GM18861 (cell line): ENCODE measurements around the gene FGD3.

Experiments used
- ATAC-seq: cut with Tn5 transposase; IDR thresholded peaks from one replicate; pipeline ENCODE4 v1.9.1; 2021; ENCODE audit not compliant: unreplicated experiment

FGD3 gene

GRCh38 chr9:93028448-93029006 lies 81.2 kb downstream of the FGD3 start:
- no peak for ATAC-seq

DNA sequence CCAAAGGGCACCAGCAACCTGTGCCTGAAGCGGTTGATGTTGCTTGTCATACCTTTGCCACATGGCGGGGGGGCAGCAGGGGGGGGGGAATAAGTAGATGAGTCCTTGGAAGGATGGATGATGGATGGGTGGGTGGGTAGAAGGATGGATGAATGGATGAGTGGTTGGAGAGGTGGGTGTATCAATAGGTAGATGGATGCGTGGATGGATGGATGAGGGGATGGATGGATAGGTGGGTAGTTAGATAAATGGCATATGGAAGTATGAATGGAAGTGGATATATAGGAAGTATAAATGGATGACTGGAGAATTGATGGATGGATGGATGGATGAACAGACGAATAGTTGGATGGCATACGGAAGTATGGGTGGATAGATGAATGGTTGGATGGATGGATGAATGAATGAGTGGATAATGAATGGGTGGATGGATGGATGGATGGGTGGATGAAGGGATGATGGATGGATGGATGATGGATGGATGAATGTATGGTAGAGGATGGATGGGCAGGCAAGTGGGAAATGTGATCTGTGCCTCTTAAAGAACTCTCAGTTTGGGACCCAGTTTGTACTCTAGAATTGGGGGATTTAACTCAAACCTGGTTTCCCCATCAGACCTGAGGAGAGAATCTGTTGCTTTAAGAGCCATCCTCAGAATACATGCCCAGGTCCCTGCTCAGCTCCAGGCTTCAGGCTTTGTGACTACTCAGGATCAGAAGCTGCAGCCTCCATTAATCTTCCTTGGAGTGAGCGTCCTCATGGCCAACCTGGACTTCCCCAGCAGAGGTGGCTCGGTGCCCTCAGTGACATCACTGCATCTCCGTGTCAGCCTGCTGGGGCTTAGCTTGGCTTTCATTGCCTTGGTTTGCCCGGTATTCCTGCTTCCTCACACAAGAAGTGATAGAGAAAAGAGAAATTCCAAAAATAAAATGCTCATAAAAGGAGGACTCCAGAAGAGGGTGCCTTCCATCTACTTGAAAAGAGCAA lies 83.6 kb downstream of the FGD3 start:
- no peak for ATAC-seq

DNA sequence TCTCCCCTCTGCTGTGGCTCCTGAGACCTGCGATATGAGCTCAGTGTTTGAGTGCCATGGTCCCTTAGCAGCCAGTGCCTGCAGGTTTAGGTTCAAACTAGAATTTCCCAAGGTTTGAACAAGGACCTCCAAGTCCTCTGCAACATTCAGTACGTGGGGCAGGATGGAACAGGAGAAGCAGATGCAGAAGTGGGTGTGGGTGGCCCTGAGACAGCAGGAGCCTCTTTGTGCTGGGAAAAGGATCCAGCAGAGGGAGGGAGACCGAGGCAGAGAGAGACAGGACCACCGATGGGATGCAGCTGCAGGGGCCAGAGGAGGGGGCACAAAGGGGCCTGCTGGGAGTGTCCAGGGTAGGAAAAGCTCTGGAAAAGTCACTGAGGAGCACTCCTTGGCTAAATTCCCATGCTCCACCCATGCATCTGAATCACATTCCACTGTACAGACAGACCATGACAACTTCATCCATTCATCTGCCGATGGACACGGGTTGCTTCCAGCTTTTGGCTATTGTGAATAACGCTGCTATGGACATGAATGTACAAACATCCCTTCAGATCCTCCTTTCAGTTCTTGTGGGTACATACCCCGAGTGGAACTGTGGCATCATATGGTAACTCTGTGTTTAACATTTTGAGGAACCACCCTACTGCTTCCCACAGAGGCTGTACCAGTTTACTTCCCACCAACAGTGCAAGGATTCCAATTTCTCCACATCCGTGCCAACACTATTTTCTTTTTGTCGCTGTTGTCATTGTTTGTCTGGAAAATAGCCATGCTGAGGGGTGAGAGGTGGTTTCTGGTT lies 84.5 kb downstream of the FGD3 start:
- no peak for ATAC-seq

DNA sequence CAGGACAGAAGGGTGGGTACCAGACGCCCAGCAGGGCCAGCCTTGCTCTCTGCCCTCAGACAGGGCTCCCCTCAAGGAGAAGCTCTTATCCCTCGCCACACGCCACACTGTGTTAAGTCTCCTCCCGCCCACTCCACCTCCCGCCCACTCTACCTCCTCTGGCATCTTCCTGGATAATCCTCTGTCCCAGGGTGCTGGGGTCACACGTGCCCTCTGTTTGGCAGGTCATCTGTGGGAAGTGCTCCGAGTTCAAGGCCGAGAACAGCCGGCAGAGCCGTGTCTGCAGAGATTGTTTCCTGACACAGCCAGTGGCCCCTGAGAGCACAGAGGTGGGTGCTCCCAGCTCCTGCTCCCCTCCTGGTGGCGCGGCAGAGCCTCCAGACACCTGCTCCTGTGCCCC lies 85.2 kb downstream of the FGD3 start:
- no peak for ATAC-seq

- no peak for ATAC-seq
Measured at GRCh38 chr9:93033531-93033930, 86.2 kb downstream of the FGD3 start.

GRCh38 chr9:93035106-93035660 lies 87.9 kb downstream of the FGD3 start:
- ATAC-seq, result no peak

DNA sequence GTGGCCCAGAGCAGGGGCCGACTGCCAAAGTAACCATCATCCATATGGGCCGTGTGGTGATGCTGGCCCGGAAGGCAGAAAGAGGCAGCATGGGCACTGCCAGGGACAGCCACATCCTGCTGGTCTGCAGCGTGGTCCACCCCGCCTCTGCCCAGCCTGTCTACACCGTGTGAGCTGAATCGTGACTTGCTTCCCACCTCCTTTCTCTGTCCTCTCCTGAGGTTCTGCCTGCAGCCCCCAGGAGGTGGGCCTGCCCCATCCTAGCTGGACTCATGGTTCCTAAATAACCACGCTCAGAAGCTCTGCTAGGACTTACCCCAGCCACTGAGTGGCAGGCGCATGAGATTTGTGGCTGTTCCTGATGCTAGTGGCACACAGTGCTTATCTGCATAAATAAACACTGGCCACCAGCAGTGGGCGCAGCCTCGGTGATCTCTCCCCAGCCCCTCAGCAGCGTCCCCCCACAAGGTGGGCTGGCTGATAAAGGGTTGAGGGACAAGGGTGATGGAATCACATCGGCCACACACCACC lies 88.6 kb downstream of the FGD3 start:
- no peak for ATAC-seq

GRCh38 chr9:93036887-93037475 lies 89.7 kb downstream of the FGD3 start:
- ATAC-seq, result no peak

- ATAC-seq, result no peak
Measured at GRCh38 chr9:93037476-93037971, 90.2 kb downstream of the FGD3 start.

- ATAC-seq, result no peak
Measured at GRCh38 chr9:93038918-93039317, 91.6 kb downstream of the FGD3 start.

DNA sequence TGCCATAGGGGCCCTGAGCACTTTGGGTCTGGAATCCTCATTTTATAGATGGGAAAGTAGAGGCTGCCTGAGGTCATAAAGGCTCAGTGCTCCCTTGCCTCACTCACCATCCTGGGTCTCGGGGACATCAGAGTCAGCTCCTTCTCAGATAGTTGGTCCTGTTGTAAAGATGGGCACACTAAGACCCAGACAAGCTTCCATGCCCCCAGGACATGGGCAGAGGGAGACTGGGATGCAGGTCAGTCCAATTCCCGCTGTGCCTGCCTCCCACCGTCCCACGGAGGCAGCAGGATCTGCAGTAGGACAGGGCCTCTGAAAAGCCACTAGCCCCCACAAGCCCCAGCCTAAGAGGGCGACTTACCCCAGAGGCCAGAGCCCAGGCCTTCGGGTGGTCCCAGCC lies 92.1 kb downstream of the FGD3 start:
- ATAC-seq, result no peak

DNA sequence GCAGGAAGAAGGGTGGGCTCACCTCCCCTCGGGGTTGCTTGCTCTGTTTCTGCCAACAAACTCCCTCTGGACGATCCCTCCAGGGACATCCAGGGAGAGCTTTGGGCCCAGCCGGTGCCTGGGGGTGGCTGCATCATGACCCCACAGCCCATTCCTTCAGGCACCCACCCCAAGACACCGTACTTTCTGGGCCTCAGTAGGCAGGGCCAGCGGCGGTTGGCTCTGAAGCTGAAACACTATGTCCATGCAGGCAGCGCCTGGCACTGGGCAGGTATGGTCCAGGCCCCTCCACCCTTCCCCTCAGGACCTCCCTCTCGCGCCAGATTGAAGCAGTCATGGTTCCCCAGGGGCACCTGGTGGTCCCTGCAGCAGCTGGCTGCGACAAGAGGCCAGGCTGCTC lies 92.7 kb downstream of the FGD3 start:
- no peak for ATAC-seq

DNA sequence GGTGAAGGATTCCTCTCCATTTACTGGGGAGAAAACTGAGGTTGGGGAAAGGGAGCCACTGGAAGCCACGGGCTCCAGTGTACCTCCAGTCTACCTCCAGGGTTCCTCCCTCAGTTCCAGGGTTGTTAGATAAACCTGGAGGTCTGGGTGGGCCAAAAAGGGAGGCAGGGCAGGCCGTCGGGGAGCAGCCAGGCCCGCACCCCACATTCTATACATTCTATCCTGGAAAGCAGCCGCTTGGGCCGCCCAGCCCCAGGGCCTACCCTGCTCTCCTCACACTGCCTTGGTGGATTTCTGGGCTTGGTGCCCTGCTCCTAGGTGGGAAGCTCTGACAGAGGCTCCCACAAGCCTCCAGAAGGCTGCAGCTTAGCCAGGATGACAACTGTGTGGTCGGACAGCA lies 93.1 kb downstream of the FGD3 start:
- ATAC-seq, result no peak

DNA sequence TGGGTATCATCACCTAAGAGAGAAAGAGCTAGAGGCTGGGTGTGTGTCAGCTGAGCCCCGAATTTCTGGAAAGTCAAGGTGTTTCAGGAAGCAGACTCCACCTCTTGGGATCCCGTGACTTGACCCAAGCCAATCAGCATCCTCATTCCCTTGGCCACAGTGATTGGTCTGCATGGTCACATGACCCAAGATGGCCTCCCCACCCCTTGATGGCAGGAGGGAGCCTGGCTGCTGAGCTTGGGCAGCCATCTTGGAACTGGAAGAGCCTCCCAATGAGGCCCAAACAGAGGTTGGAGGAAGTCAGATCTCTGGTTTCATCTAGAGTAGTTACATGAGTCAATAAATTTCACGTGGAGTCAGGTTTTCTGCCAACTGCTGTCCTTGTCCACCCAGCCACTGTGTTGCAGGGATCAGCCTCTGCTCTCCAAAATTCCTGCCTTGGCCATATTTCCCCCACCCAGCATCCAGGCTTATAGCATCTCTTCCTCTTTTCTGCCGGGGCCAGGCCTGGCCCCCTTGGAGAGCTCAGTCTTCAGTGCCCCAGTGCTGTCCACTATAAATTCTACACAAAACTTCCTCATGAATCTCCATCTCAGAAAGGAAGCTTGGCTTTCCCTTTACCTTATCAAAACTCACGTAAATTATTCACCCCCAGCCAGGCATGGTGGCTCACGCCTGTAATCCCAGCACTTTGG lies 93.9 kb downstream of the FGD3 start:
- ATAC-seq, result no peak

- ATAC-seq, result no peak
Measured at GRCh38 chr9:93043122-93043521, 95.8 kb downstream of the FGD3 start.

DNA sequence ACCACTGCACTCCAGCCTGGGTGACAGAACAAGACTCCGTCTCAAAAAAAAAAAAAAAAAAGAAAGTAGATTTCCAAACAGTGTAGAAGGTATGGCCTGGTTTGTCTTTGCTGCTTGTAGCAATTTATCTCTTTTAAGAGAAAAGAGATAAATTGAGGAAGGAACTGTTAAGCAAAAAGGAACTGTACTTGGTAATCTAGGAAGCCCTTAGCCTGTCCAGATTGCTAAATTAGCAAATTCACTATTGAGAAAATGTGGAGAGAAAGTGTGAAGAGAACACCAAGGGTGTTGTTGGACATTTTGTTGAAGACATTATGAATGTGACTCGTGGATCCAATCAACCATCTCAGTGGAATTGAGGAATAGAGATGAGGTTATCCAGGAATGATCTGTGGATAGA lies 98.2 kb downstream of the FGD3 start:
- ATAC-seq, result no peak

GRCh38 chr9:93048566-93049448 lies 101.5 kb downstream of the FGD3 start:
- ATAC-seq, result no peak

- ATAC-seq, result no peak
Measured at GRCh38 chr9:93049491-93049890, 102.2 kb downstream of the FGD3 start.

- ATAC-seq, result no peak
Measured at GRCh38 chr9:93050231-93050630, 102.9 kb downstream of the FGD3 start.
